HG03342 (cell line): ENCODE results near the gene CAPRIN2.
A peak's percentile ranks its signal among the peaks of the same experiment; 100 is the strongest.

ENCODE experiments used
- ATAC-seq: cut with Tn5 transposase; IDR thresholded peaks from one replicate; pipeline ENCODE4 v1.9.1; 2021; ENCODE audit warnings: mild to moderate bottlenecking, moderate library complexity; ENCODE audit not compliant: unreplicated experiment

Gene CAPRIN2

DNA sequence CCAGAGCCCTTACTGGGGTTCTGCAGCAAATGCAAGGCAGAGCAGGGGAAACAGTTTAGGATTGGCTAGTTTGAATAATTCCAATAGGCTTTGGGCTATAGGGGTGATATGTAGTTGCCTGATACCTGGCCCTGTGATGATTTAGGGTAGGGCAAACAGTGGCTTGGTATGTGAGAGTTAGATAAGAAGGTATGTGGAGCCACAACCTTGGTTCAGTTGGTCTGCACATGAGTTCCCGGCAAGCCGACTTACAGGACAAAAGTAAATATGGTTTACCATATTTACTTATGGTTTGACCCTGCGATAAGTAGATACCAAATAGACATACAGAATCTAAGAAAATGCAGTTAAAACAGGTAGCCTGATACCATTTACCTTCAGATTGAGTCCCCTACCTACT is 8.3 kb upstream of the CAPRIN2 start:
- ATAC-seq: no peak

DNA sequence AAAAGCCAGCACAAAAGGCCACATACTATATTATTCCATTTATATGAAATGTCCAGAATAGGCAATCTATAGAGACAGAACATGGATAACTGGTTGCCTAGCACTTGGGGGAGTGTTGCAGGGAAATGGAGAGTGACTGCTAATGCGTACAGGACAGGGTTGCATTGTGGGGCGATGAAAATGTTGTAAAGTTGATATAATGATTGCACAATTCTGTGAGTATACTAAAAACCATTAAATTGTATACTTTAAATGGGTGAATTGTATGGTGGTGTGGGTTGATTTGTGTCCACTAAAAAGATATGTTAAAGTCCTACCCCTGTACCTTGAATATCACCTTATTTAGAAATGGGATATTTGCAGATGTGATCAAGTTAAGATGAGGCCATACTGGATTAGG is 7.0 kb upstream of the CAPRIN2 start:
- no peak for ATAC-seq

DNA sequence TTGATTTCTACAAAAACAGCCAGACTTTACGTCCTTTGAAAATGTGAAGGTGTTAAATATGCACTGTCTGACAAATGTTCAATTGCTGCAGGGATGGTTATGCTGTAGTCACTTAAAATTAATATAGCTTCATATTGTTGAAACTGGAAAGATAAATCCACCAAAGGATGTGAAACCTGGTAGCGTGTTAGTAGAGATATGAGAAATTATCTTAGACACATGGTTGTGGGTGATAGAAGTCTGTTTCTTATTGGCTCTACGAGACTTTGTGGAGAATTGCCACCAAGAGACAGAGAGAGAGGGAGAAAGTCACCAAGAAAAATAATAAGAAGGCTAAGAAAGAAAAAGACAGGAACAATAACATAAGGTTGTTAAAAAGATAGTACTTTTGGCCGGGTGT is 2.6 kb upstream of the CAPRIN2 start:
- no peak for ATAC-seq

DNA sequence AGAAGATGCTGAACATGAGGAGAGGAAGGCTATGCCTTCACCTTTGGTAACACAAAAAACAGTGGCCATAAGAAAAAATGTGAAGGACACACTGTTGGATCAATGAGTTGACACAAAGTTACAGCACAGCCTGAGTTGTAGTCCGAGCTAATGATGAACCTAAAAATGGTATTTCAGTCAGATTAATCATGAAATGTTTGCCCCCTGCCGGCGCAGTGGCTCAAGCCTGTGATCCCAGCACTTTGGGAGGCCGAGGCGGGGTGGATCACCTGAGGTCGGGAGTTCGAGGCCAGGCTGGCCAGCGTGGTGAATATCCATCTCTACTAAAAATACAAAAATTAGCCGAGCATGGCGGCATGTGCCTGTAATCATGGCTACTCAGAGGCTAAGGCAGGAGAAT is 1.3 kb upstream of the CAPRIN2 start:
- ATAC-seq: no peak

DNA sequence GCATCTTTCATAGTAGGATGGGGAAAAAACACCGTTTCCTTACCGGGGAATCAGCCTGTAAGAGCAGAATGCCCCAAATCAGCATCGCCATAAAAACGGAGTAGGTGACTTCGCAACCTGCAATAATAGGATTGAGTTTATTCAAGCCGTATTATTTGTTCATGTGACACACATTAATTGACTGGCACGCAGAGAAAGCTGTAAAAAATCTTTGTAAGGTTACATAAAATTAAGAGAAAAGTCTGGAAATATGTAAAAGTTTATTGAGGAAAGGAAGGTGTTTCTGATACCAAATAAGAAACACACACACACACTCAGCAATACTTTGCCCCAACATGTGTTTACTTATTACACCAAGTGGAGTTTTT is 628 bp upstream of the CAPRIN2 start:
- no peak for ATAC-seq

DNA sequence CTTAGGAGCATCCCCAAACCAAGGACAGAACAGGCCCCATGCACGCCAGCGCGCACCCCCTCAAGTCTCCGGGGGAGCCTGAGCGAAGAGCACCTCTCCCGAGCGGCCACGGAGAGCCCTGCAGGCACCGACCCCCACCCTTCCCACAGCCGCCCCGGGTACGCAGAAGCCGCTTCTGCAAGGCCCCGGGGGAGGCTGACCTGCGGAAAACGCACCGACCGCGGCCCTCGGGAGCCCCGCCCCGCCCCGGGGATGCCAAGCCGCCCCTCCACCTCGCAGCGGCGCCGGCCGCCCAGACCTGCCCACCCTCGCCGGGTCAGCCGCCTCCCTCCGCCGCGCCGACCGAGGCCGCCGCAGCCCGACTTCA is 385 bp downstream of the CAPRIN2 start:
- peak; percentile 42 for ATAC-seq

DNA sequence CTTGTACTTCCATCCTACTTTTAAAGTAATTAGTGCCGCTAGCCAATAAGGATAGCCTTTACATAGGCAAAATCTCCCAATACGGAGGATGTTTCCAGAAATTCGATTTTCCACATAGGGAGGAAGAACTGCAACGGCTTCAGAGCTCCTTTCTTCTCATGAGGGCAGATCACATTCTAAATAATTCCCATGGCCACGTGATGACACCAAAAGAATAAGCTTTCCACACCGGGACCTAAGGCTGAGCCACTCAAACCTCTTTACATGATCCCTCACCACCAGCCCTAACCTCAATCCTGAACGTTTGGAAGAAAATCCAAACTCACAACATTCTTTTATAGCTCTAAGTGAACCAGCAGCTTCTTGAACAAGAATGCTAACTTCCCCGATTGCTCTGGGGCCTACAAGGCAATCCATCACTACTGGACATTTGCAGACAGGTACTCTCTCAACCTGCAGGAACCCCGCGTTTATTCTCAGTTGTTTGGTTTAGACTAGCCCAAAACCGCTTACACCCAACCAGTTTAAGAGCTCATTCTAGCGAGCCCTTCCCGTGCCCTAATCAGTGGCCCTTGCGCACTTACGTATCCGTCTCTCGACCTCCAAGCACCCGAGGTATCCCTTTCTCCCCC is 884 bp downstream of the CAPRIN2 start:
- ATAC-seq: no peak

DNA sequence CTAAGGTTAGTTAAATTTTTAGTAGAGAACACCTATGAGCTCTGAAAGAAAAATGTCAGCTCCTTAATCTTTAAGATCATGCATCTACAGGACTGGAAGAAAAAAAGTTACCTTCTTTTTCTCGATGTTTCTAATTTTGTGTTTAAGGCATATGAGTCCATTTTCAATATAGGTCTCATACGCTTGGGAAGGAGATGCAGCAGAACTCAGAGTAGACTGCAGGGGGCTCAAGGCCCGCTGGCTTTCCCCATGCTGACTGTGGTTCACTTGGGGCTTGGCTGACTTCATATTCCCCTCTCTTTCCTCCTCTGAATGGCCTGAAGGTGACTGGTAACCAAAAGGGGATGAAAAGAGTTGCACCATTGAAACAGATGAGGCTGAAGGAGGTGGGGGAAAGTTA is 1.5 kb downstream of the CAPRIN2 start:
- ATAC-seq: no peak

DNA sequence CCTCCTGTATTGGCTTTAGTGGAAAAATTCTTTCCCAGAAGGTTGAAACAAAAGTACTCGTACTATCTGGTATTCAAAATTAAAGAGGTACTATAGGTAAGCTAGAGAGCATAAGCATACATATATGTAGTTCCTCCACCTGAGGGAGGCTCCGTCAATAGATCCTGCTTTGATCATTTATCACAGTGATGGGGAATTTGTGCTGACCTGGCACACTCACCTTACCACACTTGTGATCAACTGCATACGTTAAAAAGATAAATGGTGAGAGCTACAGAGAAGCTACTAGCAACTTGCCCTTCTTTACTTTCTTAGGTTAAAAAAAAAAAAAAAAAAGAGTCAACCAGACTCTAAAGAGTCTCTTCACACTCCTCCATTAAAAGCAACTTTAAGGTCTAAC is 2.5 kb downstream of the CAPRIN2 start:
- ATAC-seq: no peak

DNA sequence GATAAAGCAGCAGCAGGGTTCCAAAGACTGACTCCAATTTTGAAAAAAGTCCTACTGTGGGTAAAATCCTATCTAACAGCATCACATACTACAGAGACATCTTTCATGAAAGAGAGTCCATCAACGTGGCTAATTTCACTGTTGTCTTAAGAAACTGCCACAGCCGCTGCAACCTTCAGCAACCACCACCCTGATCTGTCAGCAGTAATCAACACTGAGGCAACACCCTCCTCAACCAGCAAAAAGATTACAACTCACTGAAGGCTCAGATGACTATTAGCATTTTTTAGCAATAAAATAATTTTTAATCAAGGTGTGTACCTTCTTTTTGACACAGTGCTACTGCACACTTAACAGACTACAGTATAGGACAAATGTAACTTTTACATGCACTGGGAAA is 6.6 kb downstream of the CAPRIN2 start:
- no peak for ATAC-seq

DNA sequence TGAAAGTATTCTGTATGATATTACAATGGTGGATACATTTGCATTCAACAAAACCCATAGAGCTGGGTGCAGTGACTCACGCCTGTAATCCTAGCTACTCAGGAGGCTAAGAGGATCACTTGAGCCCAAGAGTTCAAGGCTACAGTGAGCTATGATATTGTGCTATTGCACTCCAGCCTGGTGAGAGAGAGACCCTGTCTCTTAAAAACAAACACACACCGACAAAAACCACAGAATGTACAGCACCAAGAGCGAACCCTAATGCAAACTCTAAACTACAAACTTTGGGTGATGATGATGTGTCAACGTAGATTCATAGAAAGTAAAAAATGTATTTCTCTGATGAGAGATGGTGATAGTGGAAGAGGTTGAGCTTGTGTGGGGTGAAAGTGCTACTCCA is 8.6 kb downstream of the CAPRIN2 start:
- no peak for ATAC-seq

DNA sequence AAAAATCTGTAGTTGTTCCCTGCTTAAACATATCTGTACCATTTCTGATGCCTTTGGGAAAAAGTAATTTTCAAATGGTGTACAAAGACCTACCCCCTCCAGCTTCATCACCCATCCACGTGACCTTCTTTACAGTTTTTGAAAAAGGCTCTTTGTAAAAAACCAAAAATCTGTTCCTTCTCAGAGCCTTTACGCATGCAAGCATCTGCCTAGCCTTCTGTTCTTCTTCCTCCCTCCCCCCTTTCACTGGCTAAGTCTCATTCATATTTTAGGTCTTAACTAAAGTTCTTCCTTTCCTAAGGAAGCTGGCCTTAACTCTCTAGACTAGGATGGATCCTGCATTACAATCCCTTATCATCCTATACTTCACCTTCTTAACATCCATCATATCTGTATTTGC is 10.4 kb downstream of the CAPRIN2 start:
- no peak for ATAC-seq

DNA sequence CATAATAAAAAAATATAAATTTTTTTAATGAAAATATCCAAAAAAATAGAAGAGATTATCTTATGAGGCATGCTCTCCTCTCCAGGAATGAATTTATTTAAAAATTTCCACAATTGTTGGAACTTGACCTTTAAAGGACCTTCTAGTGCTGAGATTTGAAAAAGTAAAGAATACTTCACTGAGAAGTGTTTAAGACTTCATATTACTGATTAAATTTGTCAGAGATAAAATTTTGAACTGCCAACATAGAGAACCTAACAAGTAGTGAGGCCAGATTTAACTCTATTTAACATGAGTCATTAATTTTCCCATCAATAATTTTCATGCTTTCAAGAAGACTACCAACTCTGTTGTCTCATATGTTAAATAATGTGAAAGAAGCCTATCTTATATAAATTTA is 14.5 kb downstream of the CAPRIN2 start:
- no peak for ATAC-seq

DNA sequence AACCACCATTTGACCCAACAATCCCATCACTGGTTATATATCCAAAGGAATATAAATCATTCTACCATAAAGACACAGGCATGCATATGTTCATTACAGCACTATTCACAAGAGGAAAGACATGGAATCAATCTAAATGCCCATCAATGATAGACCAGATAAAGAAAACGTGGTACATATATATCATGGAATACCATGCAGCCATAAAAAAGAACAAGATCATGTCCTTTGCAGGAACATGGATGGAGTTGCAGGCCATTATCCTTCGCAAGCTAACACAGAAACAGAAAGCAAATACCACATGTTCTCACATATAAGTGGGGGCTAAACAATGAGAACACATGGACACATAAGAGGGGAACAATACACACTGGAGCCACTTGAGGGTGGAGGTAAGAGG is 15.7 kb downstream of the CAPRIN2 start:
- ATAC-seq: no peak

DNA sequence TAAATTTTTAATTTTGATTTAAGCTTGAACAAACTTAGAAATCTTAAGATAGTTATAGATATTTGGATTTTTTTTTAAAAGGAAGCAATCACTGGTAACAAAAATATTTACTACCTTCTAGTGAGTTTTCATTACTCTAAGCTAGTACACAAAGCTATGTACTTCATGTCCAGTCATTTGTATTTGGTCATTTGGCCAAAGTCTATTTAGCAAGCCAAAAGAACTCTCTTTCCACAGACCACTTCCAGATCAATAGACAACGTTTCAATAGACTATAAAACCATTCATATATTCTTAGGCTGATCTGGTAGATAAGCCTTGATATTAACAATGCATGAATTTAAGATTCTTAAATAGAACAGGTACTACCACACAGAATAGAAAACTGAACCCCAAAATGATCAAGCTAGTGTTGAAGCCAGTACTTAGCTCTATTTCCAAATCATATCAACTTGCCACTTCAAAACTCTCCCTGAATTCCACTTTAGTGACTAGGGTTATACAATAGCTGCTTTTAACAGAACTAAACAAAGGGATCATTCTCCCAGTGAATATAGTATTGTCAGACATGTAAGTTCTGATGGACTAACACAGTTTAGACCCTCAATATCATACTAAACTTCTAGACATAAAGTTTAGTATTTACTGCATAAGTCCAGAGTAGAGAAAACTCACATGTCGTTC is 21.7 kb downstream of the CAPRIN2 start:
- no peak for ATAC-seq

DNA sequence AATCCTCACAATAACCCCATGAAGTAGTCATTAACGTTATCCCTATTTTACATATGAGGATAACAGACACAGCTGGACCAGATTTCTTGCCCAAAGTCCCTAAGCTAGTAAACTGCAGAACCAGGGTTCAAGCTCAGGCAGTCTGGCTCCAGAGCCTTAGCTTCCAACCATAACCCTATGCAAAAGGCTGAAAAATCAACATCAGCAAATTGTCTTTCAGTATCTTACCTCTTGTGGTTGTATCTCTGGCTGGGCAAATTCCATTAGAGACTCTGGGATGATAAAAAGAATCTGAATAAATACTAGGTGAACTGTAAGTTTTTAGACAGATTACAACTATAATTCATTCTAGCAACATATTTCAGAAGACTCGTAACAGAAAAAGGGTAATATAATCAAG is 24.7 kb downstream of the CAPRIN2 start:
- no peak for ATAC-seq

DNA sequence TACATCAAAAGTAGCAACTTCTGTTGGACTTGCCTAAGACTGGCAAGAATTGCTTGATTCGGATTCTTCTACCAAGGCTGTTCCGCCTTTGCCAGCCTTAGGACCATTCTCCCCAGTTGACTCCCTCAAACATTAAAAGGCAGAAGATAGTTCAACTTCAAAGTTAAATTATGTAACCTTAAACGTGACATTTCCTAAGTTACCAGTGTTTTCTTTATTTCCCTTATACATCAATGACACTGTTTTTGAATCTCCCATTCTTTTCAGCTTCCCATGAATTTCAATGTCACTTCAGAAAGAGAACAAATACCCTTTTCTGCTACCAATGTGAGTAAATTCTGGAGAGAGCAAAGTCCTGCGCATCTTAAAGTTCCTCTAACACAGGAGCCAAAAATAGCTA is 25.2 kb downstream of the CAPRIN2 start:
- ATAC-seq: no peak

DNA sequence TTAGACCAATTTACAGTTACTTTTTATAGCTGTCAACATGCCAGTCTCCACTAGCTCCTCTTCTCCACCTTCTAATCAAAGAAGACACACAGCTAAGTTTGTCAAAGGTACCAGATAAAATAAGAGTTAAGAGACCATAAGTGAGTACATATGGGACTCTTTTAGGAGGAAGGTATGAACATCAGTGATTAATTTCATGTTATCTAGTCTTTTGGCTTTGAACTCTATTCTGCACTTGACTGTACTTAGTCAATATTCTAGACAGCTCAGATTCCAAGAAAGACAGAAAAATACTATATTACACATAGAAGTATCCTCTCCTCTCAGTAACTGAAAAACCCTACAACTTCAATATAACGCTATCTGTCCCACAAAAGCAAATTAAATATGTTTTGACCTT is 28.1 kb downstream of the CAPRIN2 start:
- ATAC-seq: no peak

DNA sequence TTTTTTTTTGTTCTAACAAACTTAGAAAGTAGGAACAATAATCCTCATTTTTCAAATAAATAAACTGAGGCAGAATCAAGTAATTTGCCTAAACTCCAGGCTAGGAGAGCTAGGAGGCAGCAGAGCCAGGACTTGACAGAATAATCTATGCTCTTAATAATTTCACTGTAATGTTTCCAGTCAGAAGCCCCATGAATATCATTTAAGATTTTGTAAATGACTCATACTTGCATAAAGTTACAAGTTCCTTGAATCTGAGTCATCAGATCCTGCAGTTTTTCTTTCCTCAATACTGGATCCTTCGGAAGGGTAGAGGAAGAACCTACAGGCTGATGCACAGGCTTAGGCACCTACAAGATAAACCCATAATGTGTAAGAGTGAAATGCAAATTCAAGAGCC is 29.0 kb downstream of the CAPRIN2 start:
- no peak for ATAC-seq

DNA sequence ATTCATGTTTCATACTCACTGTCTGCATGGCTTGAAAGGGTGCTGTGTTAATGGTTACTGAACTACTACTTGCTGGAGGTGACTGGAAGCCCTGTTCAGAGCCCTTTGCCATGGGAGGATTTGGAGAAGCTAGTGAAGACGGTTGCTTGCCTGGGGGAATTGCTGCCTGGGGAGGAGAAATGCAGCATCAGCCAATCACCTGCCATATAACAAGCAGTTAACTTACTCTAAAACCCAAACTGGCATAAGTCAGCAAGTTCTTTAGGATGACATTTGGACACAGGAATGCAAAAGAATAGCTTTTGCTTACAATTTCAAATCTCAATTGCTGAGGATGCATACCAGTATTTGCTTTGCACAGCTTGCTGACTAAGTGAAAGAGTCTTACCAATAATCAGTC is 35.7 kb downstream of the CAPRIN2 start:
- no peak for ATAC-seq

DNA sequence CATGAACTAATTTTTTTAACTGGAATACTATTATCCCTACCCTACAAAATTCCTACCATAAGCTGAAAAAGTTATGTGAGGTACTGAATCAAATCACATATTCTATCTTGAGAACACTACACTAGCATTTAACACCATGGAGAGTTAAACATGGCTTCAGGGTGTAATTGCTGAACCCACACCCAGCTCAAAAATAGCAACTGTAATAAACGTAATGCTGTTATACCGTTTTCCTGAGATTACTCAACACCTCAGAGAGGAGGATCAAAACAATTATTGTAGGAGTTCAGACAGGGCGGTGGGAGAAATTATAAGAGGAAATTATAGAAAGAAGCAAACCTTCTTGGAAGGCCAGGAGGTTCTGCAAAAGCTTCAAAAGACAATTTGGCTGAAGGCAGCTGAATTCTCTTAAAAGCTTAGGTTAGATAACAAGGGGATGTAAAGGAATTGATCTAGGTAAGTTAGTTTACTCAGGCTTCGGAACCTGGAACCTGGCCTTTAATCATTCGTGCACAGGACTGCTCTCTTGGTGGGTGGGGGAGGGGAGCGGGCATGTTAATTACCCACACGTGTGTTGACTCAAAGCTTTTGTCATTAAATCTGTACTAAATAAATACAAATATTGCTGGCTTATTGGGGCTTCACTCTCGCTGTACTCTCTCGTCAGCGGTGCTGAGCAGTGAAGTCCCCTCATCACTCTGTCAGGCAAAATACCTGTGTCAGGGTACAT is 47.0 kb downstream of the CAPRIN2 start:
- no peak for ATAC-seq

DNA sequence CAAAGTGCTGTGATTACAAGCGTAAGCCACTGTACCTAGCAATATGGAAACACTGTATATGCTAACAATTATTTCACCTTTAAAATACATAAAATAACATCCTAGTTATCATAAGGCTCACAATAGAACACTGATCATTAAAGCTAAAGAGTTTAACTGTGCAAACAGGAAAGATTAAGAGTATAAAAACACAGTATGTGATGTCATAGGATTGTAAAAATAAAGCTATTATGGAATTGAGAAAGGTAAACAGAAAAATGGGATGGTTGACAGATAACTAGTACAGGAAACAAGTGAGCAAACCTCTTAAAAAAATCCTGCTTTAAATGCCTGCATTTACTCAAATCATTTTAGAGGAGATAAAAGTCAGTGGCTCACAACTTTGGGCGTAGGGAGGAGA is 48.3 kb downstream of the CAPRIN2 start:
- no peak for ATAC-seq

DNA sequence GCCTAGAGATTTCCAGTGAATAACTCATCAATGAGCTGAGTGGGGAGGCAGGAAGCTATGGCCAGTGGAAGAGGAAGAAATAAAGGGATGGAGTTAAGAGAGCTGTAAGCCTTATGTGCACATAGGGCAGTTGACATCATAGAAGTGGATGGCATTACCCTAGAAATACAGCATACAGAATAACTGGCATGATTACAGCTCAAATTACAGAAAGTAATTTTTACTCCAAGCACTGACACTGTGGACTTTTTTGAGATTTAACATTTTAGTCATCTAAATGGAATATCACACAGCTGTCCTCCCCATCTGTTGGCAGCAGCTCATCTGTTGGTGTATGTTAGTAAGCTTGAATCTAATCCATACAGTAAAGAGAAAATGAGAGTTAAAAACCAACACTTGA is 53.7 kb downstream of the CAPRIN2 start:
- no peak for ATAC-seq
